ENCODE results near the gene SDC4.

SDC4 gene

DNA sequence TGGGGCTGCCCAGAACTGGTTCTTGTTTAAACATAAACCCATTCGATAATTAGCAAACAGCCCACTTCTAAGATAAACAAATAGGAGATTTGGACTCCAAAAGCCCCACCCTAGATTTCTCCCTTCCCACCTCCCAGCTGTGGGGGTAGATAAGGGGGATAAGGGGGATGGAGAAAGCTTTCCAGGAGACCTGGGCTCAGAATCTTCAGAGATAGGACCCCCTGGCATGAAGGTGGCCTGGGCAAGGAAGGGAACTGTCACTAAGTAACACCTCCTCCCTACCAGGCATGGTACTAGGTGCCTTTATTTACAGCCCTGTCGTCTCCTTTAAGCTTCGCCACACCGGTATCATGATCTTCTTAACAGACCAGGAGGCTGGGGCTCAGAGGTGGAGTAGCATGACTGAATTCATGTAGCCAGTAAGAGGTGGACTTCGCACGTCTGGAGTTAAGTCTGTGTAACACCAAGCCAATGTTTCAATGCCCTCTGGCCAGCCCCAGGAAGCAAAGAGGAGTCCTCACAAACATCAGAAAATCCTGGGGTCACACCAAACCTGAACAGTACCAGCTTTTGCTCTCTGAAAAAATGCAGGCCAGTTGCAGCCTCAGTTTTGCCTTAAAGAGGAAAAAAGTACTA, 4.6 kb downstream of the SDC4 start:
- no peak for DNase-seq (ENCODE audit: low read depth, low spot score)
- in situ Hi-C loops (cut with HindIII; ENCODE audit: low sequenced_read_pairs), result no loop called here
- TF ChIP-seq, protein P1, sequence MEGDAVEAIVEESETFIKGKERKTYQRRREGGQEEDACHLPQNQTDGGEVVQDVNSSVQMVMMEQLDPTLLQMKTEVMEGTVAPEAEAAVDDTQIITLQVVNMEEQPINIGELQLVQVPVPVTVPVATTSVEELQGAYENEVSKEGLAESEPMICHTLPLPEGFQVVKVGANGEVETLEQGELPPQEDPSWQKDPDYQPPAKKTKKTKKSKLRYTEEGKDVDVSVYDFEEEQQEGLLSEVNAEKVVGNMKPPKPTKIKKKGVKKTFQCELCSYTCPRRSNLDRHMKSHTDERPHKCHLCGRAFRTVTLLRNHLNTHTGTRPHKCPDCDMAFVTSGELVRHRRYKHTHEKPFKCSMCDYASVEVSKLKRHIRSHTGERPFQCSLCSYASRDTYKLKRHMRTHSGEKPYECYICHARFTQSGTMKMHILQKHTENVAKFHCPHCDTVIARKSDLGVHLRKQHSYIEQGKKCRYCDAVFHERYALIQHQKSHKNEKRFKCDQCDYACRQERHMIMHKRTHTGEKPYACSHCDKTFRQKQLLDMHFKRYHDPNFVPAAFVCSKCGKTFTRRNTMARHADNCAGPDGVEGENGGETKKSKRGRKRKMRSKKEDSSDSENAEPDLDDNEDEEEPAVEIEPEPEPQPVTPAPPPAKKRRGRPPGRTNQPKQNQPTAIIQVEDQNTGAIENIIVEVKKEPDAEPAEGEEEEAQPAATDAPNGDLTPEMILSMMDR (IDR thresholded peaks at IDR 0.05; ENCODE audit: low read depth, low read length), result no peak
- no peak overlapping the region for H3K4me3 ChIP-seq (ENCODE audit: low read depth, low read length)

DNA sequence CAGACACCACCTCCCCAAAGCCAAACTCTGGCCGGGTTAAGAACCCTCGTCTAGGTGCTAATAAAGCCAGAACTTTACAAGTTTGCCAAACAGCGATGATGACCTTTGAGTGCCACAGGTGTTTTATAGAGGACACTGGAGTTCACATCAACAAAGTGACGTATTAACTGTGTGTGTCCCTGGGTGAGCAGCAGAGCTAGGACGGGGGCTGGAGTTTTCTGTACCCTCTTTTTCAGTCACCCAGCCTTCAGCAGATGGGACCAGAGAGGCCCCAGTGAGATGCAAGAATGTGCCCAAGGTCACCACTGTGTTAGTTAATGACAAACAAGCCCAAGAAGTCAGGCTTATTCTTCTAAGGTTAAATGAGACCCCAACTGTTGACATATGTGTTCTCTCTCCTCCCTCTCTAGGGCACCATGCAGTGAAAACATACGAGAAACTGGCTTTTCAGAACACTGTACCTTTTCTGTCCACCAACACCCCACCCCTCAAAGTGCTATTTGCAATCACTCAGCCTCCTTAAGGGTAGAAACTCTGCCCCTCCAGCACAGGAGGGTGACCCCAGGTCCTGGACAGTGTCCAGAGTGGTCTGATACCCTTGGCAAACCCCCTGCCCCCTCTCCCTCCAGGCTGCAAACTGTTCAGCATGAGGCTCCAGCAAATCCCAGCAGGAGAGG, 5.2 kb downstream of the SDC4 start:
- in situ Hi-C loops (cut with HindIII; ENCODE audit: low sequenced_read_pairs), result no loop called here
- no peak overlapping the region for H3K4me3 ChIP-seq (ENCODE audit: low read depth, low read length)
- no peak for DNase-seq (ENCODE audit: low read depth, low spot score)
- TF ChIP-seq, protein P1 (IDR thresholded peaks at IDR 0.05; ENCODE audit: low read depth, low read length), result no peak

DNA sequence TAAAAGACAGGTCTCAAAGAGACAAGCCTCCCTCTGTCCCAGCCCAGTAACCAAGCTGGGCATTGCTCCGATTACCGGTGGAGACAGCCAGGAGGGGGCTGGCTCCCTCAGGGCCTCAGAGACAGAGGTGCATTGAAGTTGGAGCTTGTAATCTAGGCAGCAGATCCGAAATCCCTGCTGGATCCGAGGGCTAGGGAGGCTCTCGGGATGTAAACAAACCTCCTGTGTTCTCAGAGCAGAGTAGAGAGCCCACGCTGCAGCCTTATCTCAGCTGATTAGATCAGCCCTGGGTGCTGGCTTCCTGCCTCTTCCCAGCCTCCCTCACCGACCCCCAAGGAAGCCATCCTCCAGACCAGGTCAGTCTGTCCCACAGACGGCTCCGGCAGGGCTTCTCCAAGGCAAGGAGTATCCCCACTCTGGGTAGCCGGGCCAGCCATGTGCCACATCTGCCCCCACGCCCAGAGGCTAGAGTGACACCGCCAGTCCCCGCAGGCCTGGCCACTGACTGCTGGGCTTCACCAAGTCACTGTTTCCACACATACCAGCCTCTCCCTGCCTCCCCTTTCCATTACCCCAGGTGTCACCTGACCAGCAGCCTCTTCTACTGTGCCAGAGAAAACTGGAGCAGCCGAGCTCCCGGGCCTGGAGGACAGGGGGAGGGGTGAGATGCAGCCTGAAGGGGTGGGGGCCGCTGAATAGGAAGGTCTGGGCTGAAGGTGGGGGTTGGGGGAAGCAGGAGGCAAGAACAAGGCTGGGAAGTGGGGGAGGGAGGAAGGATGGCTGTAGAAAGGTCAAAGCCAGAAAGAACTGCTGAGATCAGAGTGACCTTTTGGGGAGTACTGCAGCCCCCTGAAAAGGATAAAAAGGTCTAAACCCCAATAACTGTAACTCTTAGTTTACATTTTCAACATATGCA, 6.0 kb downstream of the SDC4 start:
- peak overlapping the region; percentile 12 for H3K4me3 ChIP-seq (ENCODE audit: low read depth, low read length)
- in situ Hi-C loops (cut with HindIII; ENCODE audit: low sequenced_read_pairs), result no loop called here
- peak; percentile 47 for DNase-seq (ENCODE audit: low read depth, low spot score)
- TF ChIP-seq, protein P1 (IDR thresholded peaks at IDR 0.05; ENCODE audit: low read depth, low read length), result no peak

DNA sequence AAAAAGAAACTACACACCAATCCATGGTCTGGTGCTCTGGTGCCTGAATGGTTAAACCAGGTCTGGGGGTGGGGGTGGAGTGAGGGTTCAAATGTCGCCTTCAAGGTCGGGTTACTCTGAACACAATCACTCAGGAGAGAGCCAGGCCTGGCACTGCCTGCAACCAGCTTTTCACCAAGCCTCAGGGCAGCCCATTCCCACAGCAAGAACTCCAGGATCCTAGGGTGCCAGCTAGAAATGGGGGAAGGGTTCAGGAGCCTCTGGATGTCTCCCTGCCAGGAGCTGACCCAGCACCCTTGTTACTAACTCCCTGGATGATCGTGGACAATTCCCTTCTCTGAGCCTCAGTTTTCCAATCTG, 6.7 kb downstream of the SDC4 start:
- H3K4me3 ChIP-seq (ENCODE audit: low read depth, low read length), result no peak overlapping the region
- TF ChIP-seq, protein P1 (IDR thresholded peaks at IDR 0.05; ENCODE audit: low read depth, low read length), result no peak
- in situ Hi-C loops (cut with HindIII; ENCODE audit: low sequenced_read_pairs), result no loop called here
- no peak for DNase-seq (ENCODE audit: low read depth, low spot score)

- no peak for DNase-seq (ENCODE audit: low read depth, low spot score)
- TF ChIP-seq, protein P1 (IDR thresholded peaks at IDR 0.05; ENCODE audit: low read depth, low read length), result no peak
- in situ Hi-C loops (cut with HindIII; ENCODE audit: low sequenced_read_pairs), result no loop called here
- H3K4me3 ChIP-seq (ENCODE audit: low read depth, low read length), result no peak overlapping the region
Measured at GRCh38 chr20:45340951-45341350, 7.3 kb downstream of the SDC4 start.

DNA sequence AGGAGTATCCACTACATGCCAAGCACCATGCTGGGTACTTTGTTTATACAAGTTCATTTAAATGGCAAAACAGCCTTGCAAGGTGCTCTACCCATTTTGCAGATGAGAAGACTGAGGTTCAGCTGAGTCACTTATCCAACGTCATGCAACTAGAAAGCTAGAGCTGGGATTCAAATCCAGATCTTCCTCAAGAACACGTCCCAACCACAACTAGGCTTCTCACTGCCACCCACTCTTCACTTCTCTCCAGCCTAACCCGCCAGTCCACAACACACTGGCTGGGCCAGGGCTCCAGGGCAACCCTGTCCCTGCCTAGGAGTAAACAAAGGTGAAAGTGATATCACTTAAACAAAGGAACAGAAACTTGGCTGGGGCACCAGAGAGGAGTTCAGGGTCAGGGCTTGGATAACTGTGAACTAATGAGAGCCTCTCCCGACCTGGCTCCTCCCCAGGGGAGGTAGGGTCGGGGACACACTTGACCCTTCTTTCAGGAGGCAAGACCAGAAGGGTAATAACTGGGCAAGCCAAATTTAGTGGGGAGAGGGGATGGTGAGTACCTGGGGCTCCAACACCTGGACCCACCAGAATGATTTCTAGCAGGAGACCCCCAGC, 7.9 kb downstream of the SDC4 start:
- H3K4me3 ChIP-seq (ENCODE audit: low read depth, low read length), result no peak overlapping the region
- TF ChIP-seq, protein P1 (IDR thresholded peaks at IDR 0.05; ENCODE audit: low read depth, low read length), result no peak
- in situ Hi-C loops (cut with HindIII; ENCODE audit: low sequenced_read_pairs), result no loop called here
- no peak for DNase-seq (ENCODE audit: low read depth, low spot score)

All from astrocyte of the spinal cord (primary cell).